ENCODE results near the gene CNTNAP5.

Gene CNTNAP5

DNA sequence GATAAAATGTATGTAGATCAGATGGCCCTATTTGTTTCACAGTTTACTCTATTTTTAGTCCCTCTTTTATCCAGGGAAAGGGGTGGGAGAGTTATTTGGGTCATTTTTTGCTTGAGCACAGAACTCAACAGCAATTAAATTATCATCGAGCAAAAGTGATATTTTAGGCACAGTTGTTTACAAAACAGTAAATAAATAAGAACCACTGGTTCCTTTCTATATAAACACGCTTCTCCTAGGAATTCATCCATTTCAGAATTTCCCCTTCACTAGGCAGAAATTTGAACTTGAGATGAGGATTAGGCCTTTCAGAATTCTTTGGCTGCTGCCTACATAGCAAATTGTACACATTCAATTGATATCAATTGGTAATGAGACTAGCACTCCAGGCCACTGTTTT lies 812.4 kb downstream of the CNTNAP5 start:
- DNase-seq, result no peak

DNA sequence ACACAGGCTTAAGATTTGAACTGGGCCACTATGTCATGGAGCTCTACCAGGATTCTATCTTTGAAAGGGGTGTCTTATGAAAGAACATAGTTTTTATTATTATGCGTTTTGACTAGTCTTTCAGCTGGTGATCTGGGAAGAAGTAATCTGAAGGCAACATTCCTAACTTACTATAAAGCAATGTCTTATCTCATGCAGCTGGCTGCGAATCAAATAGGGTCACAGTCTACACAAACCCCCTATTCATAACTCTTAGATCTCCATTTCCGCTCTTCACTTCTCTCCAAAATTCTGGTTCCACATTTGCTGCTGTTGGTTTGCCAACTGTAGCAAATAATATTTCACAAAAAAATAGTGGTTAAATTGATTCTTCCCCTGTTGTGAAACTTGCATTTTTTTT lies 813.3 kb downstream of the CNTNAP5 start:
- DNase-seq, result no peak

DNA sequence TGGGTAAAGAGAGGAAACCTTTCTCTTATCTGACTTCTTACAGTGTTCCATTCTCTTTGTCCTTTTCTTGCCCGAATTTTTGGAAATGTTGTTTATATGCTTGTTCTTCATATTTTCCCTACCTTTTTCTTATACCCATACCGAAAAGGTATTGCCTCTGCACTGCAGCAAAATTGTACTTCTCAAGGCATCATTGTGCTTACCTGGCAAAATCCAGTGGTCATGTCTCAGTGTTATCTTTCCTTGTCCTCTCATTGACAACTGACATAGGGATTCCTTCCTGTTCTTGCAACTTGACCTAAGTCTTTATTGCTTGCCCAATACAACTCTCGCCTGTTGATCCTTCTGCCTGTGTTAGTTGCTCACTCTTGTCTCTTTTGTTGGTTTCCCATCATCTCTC lies 842.2 kb downstream of the CNTNAP5 start:
- DNase-seq, result no peak

DNA sequence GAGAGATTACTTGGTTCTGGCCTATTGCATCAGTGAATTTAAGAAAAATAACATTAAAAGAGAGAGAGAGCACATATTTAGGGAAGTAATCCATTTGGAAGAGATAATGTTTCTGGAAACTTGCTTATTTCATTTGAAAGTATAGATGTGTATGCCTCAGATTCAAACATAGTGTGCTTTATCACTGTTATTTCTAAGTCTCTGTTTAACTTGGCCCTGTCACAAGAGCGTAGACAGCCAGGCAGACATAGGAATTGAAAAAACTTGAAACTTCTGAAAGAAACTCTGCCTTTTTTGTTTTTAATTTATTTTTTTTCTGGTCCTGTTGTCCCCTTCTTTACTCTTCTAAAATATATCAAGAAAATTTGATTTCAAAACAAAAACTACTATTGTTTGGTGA lies 849.1 kb downstream of the CNTNAP5 start:
- DNase-seq, result no peak

DNA sequence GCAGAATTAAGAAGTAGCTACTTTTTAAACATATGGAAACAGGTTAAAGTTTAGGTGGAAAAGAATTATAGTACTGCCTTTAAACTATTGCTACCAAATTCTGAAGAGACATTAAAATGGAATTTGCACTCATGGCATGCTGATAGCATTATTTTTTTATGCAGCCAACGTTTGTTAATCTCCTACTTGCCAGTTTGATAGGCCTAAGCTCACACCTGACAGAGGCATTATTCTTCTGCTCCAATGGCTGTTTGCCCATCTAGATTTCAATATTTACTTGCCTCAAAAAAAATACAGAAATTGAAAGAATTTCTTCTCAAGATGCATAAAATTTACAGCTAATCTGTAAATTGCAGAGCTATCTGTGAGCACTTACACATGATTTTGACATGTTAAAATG lies 849.6 kb downstream of the CNTNAP5 start:
- no peak for DNase-seq

DNA sequence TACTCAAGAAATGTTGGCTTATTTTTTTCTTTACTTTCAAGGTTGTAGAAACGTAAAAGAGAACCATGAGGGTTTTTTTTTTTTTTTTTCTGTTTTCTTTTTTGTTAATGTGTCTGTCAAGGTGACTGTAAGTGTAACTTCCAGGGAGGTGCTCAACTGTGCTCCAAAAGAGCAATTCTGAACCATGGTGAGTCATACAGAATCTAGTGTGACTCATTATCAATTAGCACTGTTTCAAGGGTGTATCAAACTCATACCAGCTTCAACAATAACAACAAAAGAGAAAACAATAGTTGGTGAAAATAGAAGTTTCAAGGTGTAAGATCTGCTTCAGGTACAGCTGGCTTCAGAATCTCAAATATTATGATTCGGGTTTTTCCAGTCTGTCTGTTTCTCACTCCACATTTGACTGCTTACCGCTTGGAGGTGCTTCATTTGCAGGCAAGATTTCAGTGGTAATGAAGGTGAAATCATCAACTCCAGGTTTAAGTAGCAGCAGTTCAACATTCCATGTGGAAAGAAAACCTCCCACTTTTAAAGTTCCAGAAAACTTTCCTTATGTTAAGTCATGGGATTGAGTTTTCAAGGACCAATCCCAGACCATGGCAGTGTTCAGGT lies 850.6 kb downstream of the CNTNAP5 start:
- no peak for DNase-seq

DNA sequence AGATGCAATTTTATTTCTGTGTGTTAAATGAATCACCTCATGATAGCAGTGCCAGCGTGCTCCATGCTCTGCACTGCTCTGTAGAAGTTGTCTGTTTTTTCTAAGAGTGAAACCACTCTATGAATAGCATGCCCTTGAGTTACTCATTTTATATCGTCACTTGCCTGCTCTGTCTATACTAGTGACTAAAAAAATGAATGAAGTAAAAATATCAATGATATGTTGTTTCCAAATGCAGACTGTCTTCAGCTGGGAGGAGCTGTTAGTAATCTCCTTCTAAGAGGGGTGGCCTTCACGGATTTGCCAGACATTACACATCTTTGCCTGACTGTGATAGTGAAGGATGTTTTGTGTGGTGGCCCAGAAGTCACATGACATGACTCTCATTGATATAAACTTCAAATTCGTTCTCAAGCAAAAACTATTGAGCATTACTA lies 852.1 kb downstream of the CNTNAP5 start:
- DNase-seq, result no peak

DNA sequence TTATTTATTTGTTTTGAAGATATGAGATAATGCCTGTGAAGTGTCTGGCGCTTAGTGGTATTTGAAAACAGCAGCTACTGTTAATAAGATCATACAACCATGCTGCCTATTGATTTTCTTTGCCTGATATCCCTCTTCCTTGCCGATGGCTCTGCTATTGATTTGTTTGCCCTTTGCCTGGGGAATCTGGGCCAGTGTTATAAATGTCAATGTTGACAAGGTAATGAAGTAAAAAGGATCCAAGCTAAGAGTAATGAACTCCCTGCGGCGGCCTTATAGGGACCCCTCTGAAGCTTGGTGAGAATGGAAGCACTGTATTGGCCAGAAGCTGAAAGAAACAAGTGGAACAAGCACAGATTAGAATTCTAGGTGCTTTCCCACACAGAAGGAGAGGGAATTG lies 854.6 kb downstream of the CNTNAP5 start:
- no peak for DNase-seq

DNA sequence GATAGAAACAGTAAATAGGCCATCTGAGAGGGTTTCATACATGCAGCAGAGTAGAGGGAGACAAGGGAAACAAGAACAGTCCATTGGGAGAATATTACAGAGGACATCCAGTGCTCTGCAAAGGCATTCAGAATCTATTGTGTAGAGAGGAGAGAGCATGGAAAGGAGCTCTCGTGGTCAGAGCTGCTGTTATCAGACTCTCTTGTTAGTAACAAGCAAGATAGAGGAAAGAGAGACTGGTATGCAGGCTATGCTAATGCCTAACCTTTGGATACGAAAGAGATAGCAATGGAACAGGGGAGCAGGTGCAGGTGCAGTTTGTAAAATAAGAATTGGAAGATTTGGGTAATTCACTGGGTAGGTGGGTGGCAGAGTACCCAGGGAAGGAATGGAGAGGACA lies 855.9 kb downstream of the CNTNAP5 start:
- DNase-seq, result no peak

DNA sequence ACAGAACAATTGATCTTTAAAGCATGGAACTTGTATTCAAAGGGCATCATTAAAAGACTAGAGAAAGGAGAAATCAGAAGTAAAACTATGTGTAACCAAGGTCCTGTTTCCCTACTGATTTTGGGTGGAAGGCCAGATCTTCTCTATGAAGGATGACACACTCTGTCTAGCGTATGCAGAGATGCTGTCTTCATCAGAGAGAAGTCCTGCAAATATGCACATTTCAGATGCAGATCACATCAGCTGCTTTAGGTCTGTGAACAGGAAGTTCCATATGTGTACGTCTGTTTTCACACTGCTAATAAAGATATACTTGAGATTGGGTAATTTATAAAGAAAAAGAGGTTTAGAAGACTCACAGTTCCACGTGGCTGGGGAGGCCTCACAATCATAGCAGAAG lies 857.3 kb downstream of the CNTNAP5 start:
- DNase-seq, result no peak

DNA sequence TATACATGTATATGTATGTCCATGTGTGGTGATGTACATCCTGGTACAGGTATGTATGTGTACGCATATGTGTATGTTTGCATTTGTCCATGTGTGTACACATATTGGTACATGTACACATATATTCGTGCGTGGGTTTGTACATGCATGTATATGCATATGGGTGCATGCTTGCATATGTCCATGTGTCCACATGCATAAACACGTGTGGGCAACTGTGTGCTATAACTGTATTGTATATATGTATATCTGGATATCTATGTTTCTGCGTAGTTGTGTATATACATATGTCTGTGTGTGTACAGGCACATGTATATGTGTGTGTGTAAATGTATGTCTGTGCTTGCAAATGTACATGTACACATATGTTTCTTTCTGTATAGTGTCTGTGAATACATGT lies 858.5 kb downstream of the CNTNAP5 start:
- DNase-seq, result no peak

DNA sequence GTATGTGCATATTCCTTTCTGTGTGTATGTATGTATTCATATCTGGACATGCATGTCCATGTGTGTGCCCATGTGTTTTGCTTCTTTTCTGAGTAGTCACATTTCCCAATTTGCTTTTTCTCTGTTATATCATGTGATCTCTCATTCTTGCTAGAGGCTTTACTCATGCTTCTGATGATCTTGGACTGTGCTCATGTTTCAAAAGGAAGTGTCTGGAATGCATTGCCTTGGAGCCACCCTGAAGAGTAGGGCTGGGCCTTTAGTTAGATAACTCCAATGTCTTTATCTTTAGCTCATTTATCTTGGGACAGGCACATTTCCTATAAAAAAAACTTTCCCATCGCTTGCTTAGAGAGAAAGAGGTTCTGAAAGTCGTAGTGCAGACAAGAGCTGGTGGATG lies 859.2 kb downstream of the CNTNAP5 start:
- no peak for DNase-seq

DNA sequence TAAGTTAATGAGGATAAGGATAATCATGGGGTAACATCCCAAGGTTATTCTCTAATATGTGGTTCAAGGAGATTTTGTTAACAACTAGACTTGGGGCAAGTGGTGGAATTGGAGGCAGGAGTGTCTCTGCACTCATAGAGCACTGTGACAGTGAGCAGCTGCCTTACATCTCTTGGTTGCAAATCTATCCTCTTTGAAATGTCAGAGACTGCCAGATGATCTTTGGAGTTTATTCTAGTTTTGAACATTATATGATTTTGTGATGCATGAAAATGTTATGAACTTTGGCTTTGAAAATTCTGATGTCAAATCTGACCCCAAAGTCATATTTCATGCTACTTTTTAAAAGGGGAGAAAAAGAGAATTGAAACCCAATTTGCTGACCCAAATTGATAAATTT lies 861.1 kb downstream of the CNTNAP5 start:
- DNase-seq, result no peak

DNA sequence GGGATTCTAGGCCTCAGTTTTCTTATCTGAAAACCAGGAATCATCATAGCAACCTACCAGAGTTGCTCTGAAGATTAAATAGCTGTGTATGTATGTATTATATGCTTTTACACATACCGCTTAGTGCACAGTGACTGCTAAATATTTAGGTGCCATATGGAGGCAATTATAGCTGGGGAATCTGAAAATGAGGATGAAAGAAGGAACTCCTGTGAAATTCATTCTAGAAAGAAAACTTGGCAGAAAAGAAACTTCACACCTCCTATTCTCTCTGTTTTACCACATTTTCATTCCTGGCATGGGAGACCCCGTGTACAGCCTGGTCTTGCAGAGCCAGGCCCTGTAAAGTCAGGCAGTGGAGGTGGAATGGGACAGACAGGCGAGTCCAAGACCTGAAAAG lies 862.4 kb downstream of the CNTNAP5 start:
- no peak for DNase-seq

DNA sequence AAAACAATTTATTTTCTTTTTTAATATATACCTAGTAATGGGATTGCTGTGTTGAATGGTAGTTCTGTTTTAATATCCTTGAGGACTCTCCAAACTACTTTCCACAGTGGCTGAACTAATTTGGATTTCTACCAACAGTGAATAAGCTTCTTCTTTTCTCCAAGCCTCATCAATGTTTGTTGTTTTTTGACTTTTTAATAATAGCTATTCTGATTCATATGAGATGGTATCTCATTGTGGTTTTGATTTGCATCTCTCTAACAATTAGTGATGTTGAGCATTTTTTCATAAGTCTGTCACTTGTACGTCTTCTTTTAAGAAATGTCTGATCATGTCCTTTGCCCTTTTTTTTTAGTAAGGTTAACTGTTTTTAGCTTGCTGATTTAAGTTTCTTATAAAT lies 863.3 kb downstream of the CNTNAP5 start:
- DNase-seq, result no peak

DNA sequence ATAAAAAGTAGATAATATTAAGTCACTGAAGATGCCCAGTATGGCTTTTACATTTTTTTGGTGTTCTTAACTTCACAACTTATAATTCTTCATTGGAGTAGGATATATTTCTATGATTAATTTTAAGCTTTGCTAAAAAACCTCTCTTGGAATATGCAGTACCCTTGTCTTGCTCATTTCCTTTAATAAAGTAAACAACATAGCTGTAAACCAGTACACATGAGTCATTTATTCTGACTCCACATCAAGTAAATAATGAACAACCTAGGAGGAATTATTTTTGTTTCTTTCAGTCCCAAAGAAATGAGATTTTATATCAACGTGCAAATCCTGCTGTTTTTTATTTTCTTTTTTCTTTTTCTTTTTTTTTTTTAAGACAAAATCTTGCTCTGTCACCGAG lies 869.1 kb downstream of the CNTNAP5 start:
- DNase-seq, result no peak

DNA sequence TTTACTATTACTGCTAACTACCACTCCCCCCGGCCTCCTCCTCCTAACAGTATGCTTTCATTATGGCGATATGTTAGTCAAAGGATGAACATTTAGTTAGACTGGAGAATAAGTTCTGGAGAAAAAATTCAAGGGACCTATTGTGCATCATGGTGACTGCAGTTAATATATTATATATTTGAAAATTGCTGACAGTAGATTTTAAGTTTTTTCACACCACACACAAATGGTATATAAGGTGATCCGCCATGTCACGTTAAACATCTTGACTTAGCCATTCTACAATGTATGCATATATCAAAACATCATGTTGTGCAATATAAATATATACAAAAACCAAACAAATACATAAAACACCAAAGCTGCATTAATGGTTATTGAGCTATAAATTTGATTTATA lies 873.7 kb downstream of the CNTNAP5 start:
- DNase-seq, result no peak

DNA sequence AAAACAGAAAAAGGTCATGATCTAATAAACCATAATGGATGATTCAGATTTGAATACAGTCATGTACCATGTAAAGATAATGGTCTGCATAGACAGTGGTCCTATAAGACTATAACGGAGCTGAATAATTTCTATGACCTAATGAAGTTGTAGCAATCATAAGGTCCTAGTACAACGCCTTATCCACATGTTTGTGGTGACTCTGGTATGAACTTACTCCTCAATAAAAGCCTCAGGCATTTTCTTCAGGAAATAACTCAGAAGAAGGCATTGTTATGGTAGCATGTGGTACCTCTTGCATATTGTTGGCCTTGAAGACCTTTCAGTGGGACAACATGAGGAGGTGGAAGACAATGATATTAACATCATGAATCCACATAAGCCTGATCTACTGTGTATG lies 883.3 kb downstream of the CNTNAP5 start:
- no peak for DNase-seq

DNA sequence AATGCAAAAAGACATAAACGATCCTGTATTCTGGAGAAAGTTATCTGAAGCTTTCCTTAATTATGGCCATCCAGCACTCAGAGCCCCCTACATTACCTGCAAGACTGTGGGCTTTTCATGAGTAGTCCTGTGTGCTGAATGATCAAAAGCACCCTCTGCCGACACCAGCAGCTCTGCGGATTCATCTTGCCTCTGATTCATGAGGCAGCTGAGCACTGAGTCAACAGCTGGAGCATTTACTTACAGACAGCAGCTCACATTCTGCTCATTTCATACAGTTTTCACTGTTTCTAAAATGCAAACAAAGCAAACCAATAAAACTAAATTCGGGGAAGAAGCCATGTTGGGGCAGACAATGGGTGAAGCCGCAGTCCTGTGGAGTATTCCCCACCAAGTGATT lies 886.5 kb downstream of the CNTNAP5 start:
- DNase-seq, result no peak

DNA sequence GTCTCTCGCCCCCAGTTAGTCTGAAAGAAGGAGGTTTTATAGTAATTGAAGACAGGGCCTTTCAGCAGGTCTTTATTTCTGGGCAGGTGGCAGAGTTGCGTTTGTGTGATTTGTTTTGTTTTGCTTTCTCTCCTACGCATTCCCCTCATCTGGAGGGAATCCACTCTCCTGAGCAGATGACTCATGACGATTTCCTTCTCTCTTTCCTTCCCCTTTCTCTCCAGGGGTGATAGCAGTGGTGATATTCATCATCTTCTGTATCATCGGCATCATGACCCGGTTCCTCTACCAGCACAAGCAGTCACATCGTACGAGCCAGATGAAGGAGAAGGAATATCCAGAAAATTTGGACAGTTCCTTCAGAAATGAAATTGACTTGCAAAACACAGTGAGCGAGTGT lies 888.8 kb downstream of the CNTNAP5 start:
- DNase-seq, result no peak

DNA sequence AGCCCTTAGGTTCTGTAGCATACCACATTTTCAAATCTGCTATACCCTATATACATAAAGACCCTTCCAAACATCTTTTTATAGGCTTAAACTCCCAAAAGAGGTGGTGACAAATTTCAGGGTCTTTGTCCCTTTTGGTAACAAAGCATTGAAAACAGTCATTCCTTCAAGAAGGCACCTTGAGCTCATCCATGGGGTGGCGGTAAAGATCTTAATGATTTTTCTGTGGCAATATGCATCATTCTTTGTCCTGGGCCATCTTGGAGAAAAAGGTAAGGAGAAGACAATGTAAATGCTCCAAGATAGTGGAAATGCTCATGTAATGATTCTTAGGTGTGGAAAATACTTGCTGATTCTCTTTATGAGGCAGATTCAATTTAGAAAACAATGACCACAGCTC lies 890.5 kb downstream of the CNTNAP5 start:
- no peak for DNase-seq

DNA sequence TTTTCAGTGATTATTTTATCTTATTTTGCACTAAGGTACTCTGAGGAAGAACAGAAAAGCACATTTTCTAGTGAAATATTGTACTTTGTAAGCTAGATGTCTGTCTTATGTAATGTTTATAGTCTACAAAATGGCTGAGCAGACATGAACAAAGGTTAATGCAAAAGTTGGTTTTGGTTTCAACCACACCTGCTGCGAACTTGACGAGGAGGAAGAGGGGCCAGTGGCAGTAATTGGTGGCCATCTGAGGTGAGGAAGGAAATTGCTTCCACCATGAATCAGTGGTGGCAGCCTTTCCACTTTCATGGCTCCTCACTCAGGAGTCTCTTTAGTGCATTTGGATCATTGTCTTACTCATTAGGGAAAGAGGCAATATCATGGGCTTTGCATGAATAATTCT lies 894.2 kb downstream of the CNTNAP5 start:
- no peak for DNase-seq

DNA sequence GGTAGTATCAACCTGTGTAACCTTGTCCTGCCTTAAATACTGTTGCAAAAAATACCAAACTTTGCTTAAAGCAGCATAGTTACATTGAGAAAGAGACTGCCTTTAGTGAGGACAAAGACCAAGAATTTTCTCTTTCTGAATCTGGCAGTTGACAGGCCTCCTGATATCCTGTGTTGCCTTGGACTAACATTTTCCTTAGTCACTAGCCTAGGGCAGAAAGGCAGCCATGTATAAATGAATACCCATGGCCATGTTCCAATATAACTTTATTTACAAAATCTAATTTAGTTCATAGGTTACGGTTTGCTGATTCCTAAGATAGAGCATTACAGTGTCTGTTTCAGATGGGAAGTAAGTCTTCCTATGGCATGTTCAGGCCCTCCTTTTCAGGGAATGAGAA lies 895.4 kb downstream of the CNTNAP5 start:
- DNase-seq, result no peak

DNA sequence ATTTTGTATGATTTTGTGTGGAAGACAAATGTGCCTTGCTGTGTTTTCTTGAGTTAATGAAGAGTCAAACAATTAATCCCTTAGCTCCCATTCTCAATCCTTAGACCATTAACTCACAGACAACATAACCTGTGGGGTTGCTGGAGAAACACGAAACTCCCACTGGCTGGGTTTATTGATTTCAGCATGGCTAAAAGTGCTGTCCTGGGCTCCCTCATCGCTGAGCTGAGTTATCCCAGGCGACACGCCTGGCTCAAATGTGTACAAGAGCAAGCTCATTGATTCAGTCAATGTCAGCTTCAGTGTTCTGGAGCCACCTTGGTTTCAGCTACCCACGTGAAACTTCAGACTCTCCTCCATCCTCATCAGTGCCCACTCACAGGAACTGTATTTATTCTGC lies 896.1 kb downstream of the CNTNAP5 start:
- DNase-seq, result no peak

DNA sequence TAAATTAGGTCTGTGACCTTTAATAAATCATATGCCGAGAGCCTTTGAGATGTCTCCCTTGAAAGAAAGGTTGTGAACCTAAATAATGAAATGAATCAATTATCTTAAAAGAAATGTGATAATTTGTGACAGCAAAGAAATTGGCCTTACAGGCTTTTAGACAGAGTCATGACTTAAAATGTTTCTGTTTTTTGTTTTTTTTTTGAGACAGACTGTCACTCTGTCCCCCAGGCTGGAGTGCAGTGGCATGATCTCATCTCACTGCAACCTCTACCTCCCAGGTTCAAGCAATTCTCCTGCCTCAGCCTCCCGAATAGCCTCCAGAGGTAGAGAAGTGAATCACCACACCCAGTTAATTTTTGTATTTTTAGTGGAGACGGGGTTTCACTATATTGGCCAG lies 898.0 kb downstream of the CNTNAP5 start:
- no peak for DNase-seq

DNA sequence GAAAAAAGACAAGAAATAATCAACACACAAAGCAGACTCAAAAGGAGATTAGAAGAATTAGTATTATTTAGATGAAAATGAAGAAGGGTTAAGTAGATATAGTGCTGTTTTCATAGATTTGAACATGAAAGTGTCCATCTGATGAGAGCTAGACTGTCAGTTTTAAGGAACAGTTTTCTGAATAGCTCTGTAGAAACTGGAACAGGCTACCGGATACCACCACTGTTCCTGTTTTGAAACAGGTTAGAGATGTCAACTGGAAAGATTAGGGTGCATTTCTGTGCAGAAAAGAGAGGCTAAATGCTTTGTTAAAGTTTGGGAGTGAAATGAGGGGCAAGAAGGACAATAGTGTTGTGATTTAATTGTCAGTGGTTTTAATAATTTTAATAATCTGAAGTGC lies 908.8 kb downstream of the CNTNAP5 start:
- no peak for DNase-seq

All from NCI-H1436 treated with DMSO at 0.1 percent for 48 hours (cell line).